Measurements from ENCODE around the gene KDM5A.

- TF ChIP-seq CTCF (optimal IDR thresholded peaks at IDR 0.05 in 1 of 3, IDR thresholded peaks at IDR 0.05 in 1 of 3, conservative IDR thresholded peaks at IDR 0.05 in 1 of 3; ENCODE audit: extremely low read depth in 1 of 3, insufficient read depth in 2 of 3, low read length in 3 of 3) (no peak), EZH2 (IDR thresholded peaks at IDR 0.05; ENCODE audit: low read length) (no peak)
Measured at GRCh38 chr12:323507-323906, 65.6 kb downstream of the KDM5A start.

Data from keratinocyte (primary cell).